T47D (cell line): Measurements from ENCODE around the gene NPPB.
A peak's percentile ranks its signal among the peaks of the same experiment; 100 is the strongest.

Source experiments
- DNase-seq, 2 experiments: peaks; one replicate each; pipeline versions ENCODE4 v3.0.0 to v3.0.0-alpha.2; 2011 to 2012; ENCODE audit warnings: low read depth in 1 of 2, low spot score in 1 of 2
- JUND ChIP-seq: IDR thresholded peaks from 2 replicates; pipeline ENCODE4 v1.6.1; 2012; ENCODE audit warnings: low read depth
- in situ Hi-C: cut with HindIII; loops from 2 replicates; pipeline ENCODE4 v1.10.0; 2016; ENCODE audit warnings: low sequenced_read_pairs, low pct_unique_long_range_greater_than_20kb

Gene NPPB

DNA sequence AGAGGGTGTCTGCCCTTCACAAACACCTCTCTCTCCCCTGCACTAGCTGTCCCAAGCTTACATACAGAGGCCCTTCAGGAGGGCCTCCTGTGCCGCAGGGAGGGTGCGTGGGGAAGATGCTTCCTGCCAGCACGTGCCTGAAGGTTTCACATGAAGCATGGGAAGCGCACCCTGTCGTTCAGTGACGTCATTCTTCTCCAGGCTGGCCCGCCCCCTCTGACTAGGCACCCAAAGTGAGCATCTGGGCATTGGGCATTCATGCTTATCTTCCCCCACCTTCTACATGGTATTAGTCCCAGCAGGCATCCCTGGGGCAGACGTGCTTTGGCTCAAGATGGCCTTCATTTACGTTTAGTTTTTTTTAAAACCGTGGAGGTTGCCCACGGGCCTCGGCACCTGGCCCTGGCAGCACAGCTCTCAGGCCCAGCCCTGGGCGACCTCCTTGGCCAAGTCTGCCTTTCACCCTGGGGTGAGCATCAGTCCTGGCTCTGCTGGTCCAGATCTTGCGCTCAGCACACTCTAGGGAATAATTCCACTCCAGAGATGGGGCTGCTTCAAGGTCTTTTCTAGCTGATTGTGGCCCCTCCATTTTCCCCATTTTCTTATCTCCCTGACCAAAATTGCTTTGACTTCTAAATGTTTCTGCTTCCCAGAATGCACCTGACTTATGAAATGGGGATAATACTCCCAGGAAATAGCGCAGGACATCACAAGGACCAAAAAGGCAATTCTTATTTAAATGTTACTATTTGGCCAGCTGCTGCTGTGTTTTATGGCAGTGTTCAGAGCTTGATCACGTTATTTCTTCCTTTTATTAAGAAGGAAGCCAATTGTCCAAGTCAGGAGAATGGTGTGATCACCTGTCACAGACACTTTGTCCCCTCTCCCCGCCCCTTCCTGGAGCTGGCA is 17.2 kb downstream of the NPPB start:
- no peak for TF ChIP-seq JUND
- in situ Hi-C loops, result no loop called here
- DNase-seq, result no peak

DNA sequence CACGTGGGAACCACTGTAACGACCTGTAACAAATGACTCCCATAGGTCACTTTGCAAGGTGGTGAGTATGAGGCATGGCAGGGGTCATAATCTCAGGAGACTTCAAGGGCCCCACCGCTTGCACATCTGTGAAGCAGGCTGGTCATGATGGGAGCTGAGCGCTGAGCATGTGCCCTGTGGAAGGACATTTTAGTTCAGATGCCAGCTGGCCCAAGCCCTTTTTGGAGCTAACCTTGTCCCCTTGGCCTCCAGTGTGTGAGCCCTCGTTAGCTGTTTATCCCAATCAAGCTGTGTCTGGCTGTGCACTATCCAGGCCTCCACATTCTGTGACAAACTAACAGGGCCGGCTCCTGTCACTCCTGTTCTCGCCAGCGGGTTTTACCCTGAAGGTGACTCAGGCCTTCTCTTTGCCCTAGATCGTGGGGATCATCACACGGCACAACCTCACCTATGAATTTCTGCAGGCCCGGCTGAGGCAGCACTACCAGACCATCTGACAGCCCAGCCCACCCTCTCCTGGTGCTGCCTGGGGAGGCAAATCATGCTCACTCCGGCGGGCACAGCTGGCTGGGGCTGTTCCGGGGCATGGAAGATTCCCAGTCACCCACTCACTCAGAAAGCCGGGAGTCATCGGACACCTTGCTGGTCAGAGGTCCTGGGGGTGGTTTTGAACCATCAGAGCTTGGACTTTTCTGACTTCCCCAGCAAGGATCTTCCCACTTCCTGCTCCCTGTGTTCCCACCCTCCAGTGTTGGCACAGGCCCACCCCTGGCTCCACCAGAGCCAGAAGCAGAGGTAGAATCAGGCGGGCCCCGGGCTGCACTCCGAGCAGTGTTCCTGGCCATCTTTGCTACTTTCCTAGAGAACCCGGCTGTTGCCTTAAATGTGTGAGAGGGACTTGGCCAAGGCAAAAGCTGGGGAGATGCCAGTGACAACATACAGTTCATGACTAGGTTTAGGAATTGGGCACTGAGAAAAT is 18.7 kb downstream of the NPPB start:
- in situ Hi-C loops, result no loop called here
- TF ChIP-seq JUND, result no peak
- DNase-seq, result no peak

DNA sequence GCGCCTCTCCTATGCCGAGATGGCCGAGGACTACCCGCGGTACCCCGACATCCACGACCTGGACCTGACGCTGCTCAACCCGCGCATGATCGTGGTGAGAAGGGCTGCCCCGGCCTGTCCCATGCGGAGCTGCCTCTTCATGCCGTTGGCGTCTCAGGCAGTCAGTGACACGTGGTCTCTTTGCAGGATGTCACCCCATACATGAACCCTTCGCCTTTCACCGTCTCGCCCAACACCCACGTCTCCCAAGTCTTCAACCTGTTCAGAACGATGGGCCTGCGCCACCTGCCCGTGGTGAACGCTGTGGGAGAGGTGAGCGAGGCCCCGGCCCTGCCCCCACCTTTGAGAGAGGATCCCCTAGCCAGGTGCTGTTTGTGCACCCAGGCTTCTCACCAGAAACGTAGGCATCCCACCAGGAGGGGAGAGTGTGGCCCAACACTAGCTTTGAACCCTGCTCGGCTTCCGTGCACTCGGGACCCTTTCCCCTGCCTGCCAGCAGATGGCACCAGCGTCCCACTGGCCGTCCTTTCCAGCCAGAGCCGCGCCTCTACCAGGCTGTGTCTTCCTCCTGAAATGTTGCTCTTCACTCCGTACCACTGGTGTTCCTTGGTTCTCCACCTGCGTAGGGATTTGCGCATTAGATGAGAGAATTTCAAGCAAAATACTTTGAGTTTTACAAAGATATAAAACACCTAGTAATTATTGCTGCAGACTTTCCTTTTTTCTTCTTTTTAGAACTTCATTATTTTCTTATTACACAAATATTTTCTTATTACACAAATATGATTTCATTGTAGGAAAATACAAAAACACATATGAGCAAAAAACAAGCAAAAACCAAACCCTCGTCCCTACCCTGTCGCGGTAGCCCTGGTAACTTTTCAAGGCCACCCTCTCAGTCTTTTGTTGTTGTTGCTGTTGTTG is 20.1 kb downstream of the NPPB start:
- no peak for TF ChIP-seq JUND
- in situ Hi-C loops, result no loop called here
- DNase-seq, result peak; percentile 63 to 82

- no peak for TF ChIP-seq JUND
- in situ Hi-C loops, result no loop called here
- DNase-seq, result no peak
Measured at GRCh38 chr1:11837767-11838348, 20.9 kb downstream of the NPPB start.

- no peak for TF ChIP-seq JUND
- in situ Hi-C loops, result no loop called here
- no peak for DNase-seq
Measured at GRCh38 chr1:11836955-11837766, 21.6 kb downstream of the NPPB start.

- in situ Hi-C loops, result no loop called here
- DNase-seq, result no peak
- no peak for TF ChIP-seq JUND
Measured at GRCh38 chr1:11835441-11836225, 23.1 kb downstream of the NPPB start.

DNA sequence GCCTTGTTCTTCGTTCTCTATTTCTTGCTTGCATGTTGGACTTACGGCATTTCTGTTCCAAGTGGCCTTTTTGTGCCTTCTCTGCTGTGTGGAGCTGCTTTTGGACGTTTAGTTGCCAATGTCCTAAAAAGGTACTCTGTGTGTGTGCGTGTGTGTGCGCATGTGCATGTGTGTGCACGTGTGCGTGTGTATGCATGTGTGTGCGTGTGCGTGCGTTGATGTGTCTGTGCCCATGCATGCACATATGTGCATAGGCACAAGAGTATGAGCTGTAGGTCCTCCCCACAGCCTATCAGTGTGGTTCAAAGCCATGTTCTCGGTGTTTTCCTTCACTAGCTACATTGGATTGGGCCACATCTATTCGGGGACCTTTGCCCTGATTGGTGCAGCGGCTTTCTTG is 24.8 kb downstream of the NPPB start:
- in situ Hi-C loops, result no loop called here
- no peak for DNase-seq
- TF ChIP-seq JUND, result no peak

DNA sequence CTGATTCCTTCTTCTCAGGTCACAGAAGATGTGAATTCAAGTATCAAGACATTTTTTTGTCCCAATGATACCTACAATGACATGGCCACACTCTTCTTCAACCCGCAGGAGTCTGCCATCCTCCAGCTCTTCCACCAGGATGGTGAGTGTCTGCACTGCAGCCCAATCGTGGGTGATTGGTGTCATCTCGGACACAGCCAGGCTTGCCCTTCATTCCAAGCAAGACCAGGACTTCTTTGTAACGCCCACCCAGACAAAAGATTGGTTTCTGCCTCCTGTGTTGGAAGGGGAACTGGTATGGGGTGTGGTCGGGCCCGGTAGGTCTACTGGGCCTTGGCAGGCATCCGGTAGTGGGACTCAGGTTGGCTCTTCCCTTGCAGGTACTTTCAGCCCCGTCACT is 25.2 kb downstream of the NPPB start:
- TF ChIP-seq JUND, result no peak
- no peak for DNase-seq
- in situ Hi-C loops, result no loop called here

DNA sequence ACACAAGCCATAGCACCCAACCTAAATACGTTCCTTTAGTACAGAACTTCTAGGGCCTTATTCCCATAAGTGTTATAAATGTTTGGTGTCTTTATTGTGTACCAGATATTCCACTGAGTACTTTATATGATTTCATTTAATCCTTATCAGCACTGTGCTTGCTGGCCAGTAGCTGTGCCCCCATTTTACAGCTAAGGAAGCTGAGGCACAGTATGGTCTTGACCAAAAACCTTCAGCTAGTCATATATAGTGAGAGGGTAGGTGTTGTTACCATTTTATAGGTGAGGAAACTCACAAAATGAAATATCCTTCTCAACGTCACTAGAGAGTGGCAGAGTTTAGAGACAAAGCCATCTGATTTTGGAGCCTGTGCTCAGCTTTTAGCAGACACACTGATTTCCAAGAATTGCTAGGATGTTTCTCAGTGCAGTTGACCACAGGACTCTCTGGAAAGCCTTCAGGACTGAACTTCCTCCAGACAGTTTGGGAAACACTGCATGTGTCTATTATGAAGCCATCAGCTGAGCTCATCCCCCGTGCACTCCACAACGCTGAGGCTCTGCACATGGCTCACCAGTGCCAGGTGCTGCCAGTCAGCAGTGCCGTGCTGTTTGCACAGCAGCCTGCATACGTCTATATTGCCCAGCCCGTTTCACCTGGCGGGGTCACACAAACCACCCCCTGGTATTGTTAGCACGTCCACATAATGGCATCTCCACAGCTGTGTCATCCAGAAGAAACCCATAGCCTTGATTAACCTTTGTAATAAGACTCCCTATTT is 26.6 kb downstream of the NPPB start:
- in situ Hi-C loops, result no loop called here
- no peak for DNase-seq

GRCh38 chr1:11828511-11828910 is 30.2 kb downstream of the NPPB start:
- no peak for TF ChIP-seq JUND
- in situ Hi-C loops, result no loop called here
- no peak for DNase-seq

More for the DNA sequence above, 26.6 kb downstream of the NPPB start:
- no peak for TF ChIP-seq JUND
